HCT116 (cell line): Measurements from ENCODE around the gene TLR9. TPM values are rescaled to one million over a fixed set of nuclear protein-coding genes. Genes with fewer than 3 reads are reported as not detected.

Source experiments
- ATAC-seq: fragments of 200-7000 bp; cut with Tn5 transposase; 2 replicates; pipeline ENCODE4 v1.9.1; 2020; ENCODE audit warnings: mild to moderate bottlenecking, moderate library complexity
- BruUV-seq: library from RNA; stranded (reverse); fragments of 400-500 nt; replicated peaks from 2 replicates; lab custom pipeline; 2021; lab: Mats Ljungman, UMichigan
- CTCF ChIA-PET: fragments of 300-600 bp; sonication (Branson Sonifier 250); formaldehyde crosslinking; loops from one replicate; lab custom pipeline; 2021; ENCODE audit warnings: antibody characterized with exemption; lab: Charles Lee
- POLR2A ChIA-PET: fragments of 300-600, 350-600 bp; sonication (Branson Sonifier 250); formaldehyde crosslinking; loops from one replicate; lab custom pipeline; 2021; ENCODE audit warnings: antibody characterized with exemption; lab: Charles Lee
- RAD21 ChIA-PET, 2 experiments: fragments of 300-600 bp; sonication (Branson Sonifier 250); formaldehyde crosslinking; loops; one replicate each; lab custom pipeline; 2023; ENCODE audit warnings: low total read pairs in 2 of 2; ENCODE audit not compliant: uncharacterized antibody in 2 of 2, unreplicated experiment in 2 of 2, low non-redundant PET in 1 of 2; lab: Charles Lee
- DNase-seq: peaks from one replicate; pipeline ENCODE4 v3.0.0-alpha.2; 2010; ENCODE audit warnings: low read depth, low spot score
- H2AFZ ChIP-seq: fragments of 200-600 bp; shearing (Covaris generic), sonication (generic); 2 replicates; pipeline ENCODE4 v1.6.1; 2017; ENCODE audit warnings: low read depth, mixed run types, mixed read lengths, antibody characterized with exemption, low read length; ENCODE audit not compliant: poor library complexity, severe bottlenecking
- H3K27ac ChIP-seq: 2 replicates; pipeline ENCODE4 v1.5.1; 2012; ENCODE audit warnings: low read depth, low read length
- H3K27me3 ChIP-seq: fragments of 200-600 bp; sonication (generic); 2 replicates; pipeline ENCODE4 v1.6.1; 2016; ENCODE audit warnings: mixed run types, low read length, mixed read lengths; ENCODE audit not compliant: insufficient read depth
- H3K36me3 ChIP-seq, 2 experiments: fragments of 200-500 bp in 1 of 2; fragments of 200-600 bp in 1 of 2; sonication (Bioruptor generic) in 1 of 2; sonication (generic) in 1 of 2; 2 replicates each; pipeline versions ENCODE4 v1.5.1 to v1.6.1; 2014 to 2016; ENCODE audit warnings: low read length in 2 of 2, inconsistent platforms in 1 of 2, mixed read lengths in 1 of 2, mixed run types in 1 of 2; ENCODE audit not compliant: insufficient read depth in 2 of 2, control insufficient read depth in 1 of 2
- H3K4me1 ChIP-seq, 2 experiments: fragments of 200-600 bp in 1 of 2; sonication (generic) in 1 of 2; 2 replicates each; pipeline versions ENCODE4 v1.5.1 to v1.6.1; 2012 to 2017; ENCODE audit warnings: low read length in 2 of 2, inconsistent platforms in 1 of 2, mild to moderate bottlenecking in 1 of 2, mixed read lengths in 1 of 2, mixed run types in 1 of 2, moderate library complexity in 1 of 2; ENCODE audit not compliant: insufficient read depth in 2 of 2, control insufficient read depth in 1 of 2
- H3K4me2 ChIP-seq: fragments of 200-600 bp; sonication (generic); 2 replicates; pipeline ENCODE4 v1.6.1; 2017; ENCODE audit warnings: mixed run types, low read length, mixed read lengths
- H3K4me3 ChIP-seq, 2 experiments: fragments of 200-600 bp in 1 of 2; sonication (generic) in 1 of 2; replicated peaks in 1 of 2; 2 replicates each; pipeline ENCODE4 v1.5.1; 2011 to 2016; ENCODE audit warnings: low read length in 2 of 2, control low read depth in 1 of 2, low read depth in 1 of 2, mild to moderate bottlenecking in 1 of 2, mixed read lengths in 1 of 2, mixed run types in 1 of 2
- H3K79me2 ChIP-seq: fragments of 200-600 bp; sonication (generic); 2 replicates; pipeline ENCODE4 v1.6.1; 2017; ENCODE audit warnings: mild to moderate bottlenecking, mixed run types, low read length, moderate library complexity, mixed read lengths; ENCODE audit not compliant: insufficient read depth
- H3K9ac ChIP-seq: fragments of 200-600 bp; sonication (generic); 2 replicates; pipeline ENCODE4 v1.6.1; 2016; ENCODE audit warnings: low read length, mixed read lengths
- H3K9me2 ChIP-seq: fragments of 200-600 bp; sonication (generic), shearing (Covaris generic); 2 replicates; pipeline ENCODE4 v1.6.1; 2017; ENCODE audit warnings: mixed run types, mild to moderate bottlenecking, moderate library complexity; ENCODE audit not compliant: insufficient read depth
- H3K9me3 ChIP-seq, 2 experiments: fragments of 200-500 bp in 1 of 2; fragments of 200-600 bp in 1 of 2; sonication (Bioruptor generic) in 1 of 2; sonication (generic) in 1 of 2; 2 replicates each; pipeline ENCODE4 v1.6.1; 2014 to 2017; ENCODE audit warnings: low read length in 2 of 2, mixed read lengths in 2 of 2, inconsistent platforms in 1 of 2, low read depth in 1 of 2, mild to moderate bottlenecking in 1 of 2, mixed run types in 1 of 2, moderate library complexity in 1 of 2; ENCODE audit not compliant: control insufficient read depth in 1 of 2, insufficient read depth in 1 of 2
- H4K20me1 ChIP-seq: fragments of 200-600 bp; sonication (generic), shearing (Covaris generic); 2 replicates; pipeline ENCODE4 v1.6.1; 2017; ENCODE audit warnings: mixed run types, mild to moderate bottlenecking, moderate library complexity; ENCODE audit not compliant: insufficient read depth
- CEBPB ChIP-seq: IDR thresholded peaks from 2 replicates; pipeline ENCODE4 v1.6.1; 2012; ENCODE audit warnings: low read depth
- ELF1 ChIP-seq: IDR thresholded peaks from 2 replicates; pipeline ENCODE4 v1.6.1; 2012; ENCODE audit warnings: low read depth, borderline replicate concordance
- EZH2 ChIP-seq: fragments of 200-600 bp; sonication (generic); IDR thresholded peaks from 2 replicates; pipeline ENCODE4 v1.6.1; 2017; ENCODE audit warnings: antibody characterized with exemption, mixed run types
- EZH2phosphoT487 ChIP-seq: fragments of 200-600 bp; IDR thresholded peaks from 2 replicates; pipeline ENCODE4 v1.6.1; 2018; ENCODE audit warnings: antibody characterized with exemption, borderline replicate concordance
- FOSL1 ChIP-seq: IDR thresholded peaks from 2 replicates; pipeline ENCODE4 v1.6.1; 2012; ENCODE audit warnings: low read depth
- JUND ChIP-seq: IDR thresholded peaks from 2 replicates; pipeline ENCODE4 v1.6.1; 2012
- MAX ChIP-seq: IDR thresholded peaks from 2 replicates; pipeline ENCODE4 v1.6.1; 2012
- POLR2A ChIP-seq: IDR thresholded peaks from 2 replicates; pipeline ENCODE4 v1.7.0; 2011; ENCODE audit warnings: borderline replicate concordance; ENCODE audit not compliant: insufficient read depth, insufficient read length; ENCODE audit errors: extremely low read depth
- POLR2AphosphoS5 ChIP-seq: IDR thresholded peaks from 2 replicates; pipeline ENCODE4 v1.6.1; 2011; ENCODE audit warnings: mild to moderate bottlenecking, low read depth, low read length, moderate library complexity
- RAD21 ChIP-seq: IDR thresholded peaks from 2 replicates; pipeline ENCODE4 v1.6.1; 2012; ENCODE audit warnings: low read depth, mild to moderate bottlenecking
- SIN3A ChIP-seq: IDR thresholded peaks from 2 replicates; pipeline ENCODE4 v1.6.1; 2012; ENCODE audit warnings: low read depth
- SP1 ChIP-seq: IDR thresholded peaks from 2 replicates; pipeline ENCODE4 v1.6.1; 2012; ENCODE audit warnings: low read depth
- TCF7L2 ChIP-seq: IDR thresholded peaks from 2 replicates; pipeline ENCODE4 v1.7.0; 2011; ENCODE audit warnings: borderline replicate concordance, inconsistent platforms; ENCODE audit not compliant: insufficient read depth, insufficient read length; ENCODE audit errors: extremely low read depth
- YY1 ChIP-seq: IDR thresholded peaks from 2 replicates; pipeline ENCODE4 v1.6.1; 2011; ENCODE audit warnings: low read length, low read depth, moderate library complexity, mild to moderate bottlenecking; ENCODE audit not compliant: insufficient replicate concordance; ENCODE audit errors: extremely low read depth
- ZBTB33 ChIP-seq: IDR thresholded peaks from 2 replicates; pipeline ENCODE4 v1.6.1; 2011; ENCODE audit warnings: mild to moderate bottlenecking, low read length, moderate library complexity; ENCODE audit not compliant: insufficient replicate concordance; ENCODE audit errors: extremely low read depth
- ZNF274 ChIP-seq: fragments of 200-500 bp; sonication (Bioruptor generic); IDR thresholded peaks from 2 replicates; pipeline ENCODE4 v1.6.1; 2014; ENCODE audit warnings: mild to moderate bottlenecking, low read depth, low read length, inconsistent platforms
- intact Hi-C: fragments of 100-400 bp; cut with micrococcal nuclease; formaldehyde crosslinking; loops from 2 replicates; pipeline ENCODE4 v1.10.0; 2022
- total RNA-seq: library from RNA; stranded (reverse); gene quantifications from one replicate; pipeline ENCODE4 v1.2.1, GENCODE V29; 2021; ENCODE audit not compliant: unreplicated experiment
- TF ChIP-seq, protein P1 (sequence below): IDR thresholded peaks from 2 replicates; pipeline ENCODE4 v1.6.1; 2012

TLR9 gene
- total RNA-seq, 1 experiment from 2014 or later: 0.15 TPM

GRCh38 chr3:52230461-52230860 lies 5.0 kb upstream of the TLR9 start:
- peaks cover under 1% of the 10 kb centered on the region; the same call in 1 of the 2 replicates for H3K79me2 ChIP-seq
- H3K4me1 ChIP-seq: no peaks in the 10 kb centered on the region
- H3K9ac ChIP-seq: no peak overlapping the region
- H3K27me3 ChIP-seq: no peaks in the 10 kb centered on the region
- no peak overlapping the region for H3K27ac ChIP-seq
- H3K9me2 ChIP-seq: no peaks in the 10 kb centered on the region
- no TSS peak for BruUV-seq
- ChIA-PET CTCF (interaction anchor here (1.1 to 2.8 kb wide), 3 partner anchors 10 to 108 kb away, joined by 7 to 37 read pairs (median 16); no protein-coding TSS in a partner anchor), POLR2A (no interaction called here), RAD21 (no interaction called here)
- H3K4me3 ChIP-seq: no peak overlapping the region
- ATAC-seq: no peak
- H3K9me3 ChIP-seq: no peaks in the 10 kb centered on the region
- H4K20me1 ChIP-seq: no peaks in the 10 kb centered on the region
- no peak for TF ChIP-seq ZNF274
- no peak for TF ChIP-seq POLR2AphosphoS5
- no peak for TF ChIP-seq EZH2
- no peak for TF ChIP-seq ELF1
- TF ChIP-seq POLR2A: no peak
- intact Hi-C loops: no loop called here
- H3K36me3 ChIP-seq: peaks cover 17% of the 10 kb centered on the region in 2 experiments; a peak in 3 of 4 replicates
- H3K4me2 ChIP-seq: no peak overlapping the region
- H2AFZ ChIP-seq: no peak overlapping the region
- no peak for DNase-seq

DNA sequence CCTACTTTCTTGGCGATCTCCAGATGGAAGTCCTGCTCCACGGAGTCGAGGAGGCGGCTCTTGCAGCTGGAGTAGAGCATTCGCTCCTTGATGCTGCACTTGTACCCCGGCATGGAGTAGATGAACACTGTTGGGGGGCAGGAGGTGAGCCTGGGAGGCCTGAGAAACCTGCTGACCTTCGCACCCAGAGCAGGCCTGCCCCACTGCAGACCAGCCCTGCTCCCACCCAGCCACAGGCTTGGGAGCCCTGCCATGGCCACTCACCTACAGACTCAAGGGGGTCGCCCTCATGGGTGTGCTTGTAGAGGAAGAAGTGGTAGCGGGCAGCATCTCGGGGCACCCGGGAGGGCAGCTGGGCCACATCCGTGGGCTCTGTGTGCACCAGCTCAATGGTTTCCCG lies 4.2 kb upstream of the TLR9 start:
- no peak for ATAC-seq
- TF ChIP-seq RAD21: no peak
- TF ChIP-seq, protein P1, sequence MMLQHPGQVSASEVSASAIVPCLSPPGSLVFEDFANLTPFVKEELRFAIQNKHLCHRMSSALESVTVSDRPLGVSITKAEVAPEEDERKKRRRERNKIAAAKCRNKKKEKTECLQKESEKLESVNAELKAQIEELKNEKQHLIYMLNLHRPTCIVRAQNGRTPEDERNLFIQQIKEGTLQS: no peak
- no peak for TF ChIP-seq JUND
- TF ChIP-seq EZH2phosphoT487: no peak
- no peak for TF ChIP-seq TCF7L2
- TF ChIP-seq POLR2A: no peak
- no peak for TF ChIP-seq YY1
- no peak for TF ChIP-seq ZNF274
- TF ChIP-seq MAX: no peak
- no peak for TF ChIP-seq SIN3A
- no peak for TF ChIP-seq SP1
- TF ChIP-seq CEBPB: no peak
- no peak for TF ChIP-seq POLR2AphosphoS5
- TF ChIP-seq ZBTB33: no peak
- no peak for TF ChIP-seq ELF1
- TF ChIP-seq FOSL1: no peak

More for the DNA sequence above, 4.2 kb upstream of the TLR9 start:
- Histone ChIP-seq H3K79me2 (no peaks in the 10 kb centered on the region), H3K27ac (no peak overlapping the region), H3K4me3 (no peak overlapping the region), H3K4me2 (no peak overlapping the region), H3K9me2 (no peaks in the 10 kb centered on the region), H3K36me3 (peaks cover 17% of the 10 kb centered on the region in 2 experiments; a peak in 3 of 4 replicates), H3K9ac (no peak overlapping the region), H2AFZ (no peak overlapping the region), H3K27me3 (no peaks in the 10 kb centered on the region), H4K20me1 (no peaks in the 10 kb centered on the region), H3K9me3 (no peaks in the 10 kb centered on the region), H3K4me1 (no peaks in the 10 kb centered on the region)
- intact Hi-C loops: no loop called here
- BruUV-seq: no TSS peak
- RAD21 ChIA-PET: no interaction called here
- CTCF ChIA-PET: no interaction called here
- POLR2A ChIA-PET: no interaction called here
- no peak for DNase-seq
